ENCODE measurements around the gene PLD1.
"Not testable (repeated sequence)": the region's sequence is repeated elsewhere in the genome, so short reads cannot be mapped to it uniquely, and the experiment has no call there.

The PLD1 gene

DNA sequence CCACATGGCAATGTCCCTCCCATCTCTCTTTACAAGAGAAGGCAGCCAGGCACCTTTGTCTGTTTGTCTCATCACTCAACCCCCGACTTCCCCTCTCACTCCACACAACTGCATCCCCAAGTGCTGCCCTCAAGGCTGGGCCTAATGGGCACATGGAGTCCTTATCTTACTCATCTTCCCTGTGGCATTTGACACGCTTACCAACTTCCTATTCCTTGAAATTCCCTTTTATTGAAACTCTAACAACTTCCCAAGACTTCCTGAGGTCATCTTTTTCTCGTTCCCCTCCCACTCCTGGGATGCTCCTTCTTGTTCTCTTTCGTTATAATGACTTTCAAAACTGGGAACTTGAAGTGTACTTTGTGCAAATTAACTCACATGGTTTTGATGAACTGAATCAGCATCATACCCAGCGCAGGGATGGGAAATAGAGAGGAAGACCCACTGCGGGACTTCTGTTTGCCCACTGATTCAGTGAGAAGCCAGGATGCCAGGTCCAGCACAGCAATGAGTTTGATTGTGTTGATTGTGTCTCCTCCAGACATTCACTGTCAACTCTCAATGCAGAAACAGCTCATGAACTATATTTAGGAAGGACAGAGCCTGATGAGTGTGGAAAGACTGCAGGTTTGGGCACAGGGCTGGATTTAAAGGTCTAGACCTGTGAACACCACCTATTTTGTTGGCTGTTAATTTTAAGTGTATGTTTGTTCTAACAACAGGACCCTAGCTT, 245.4 kb downstream of the PLD1 start:
- DNase-seq (ENCODE audit: low read depth, low spot score): no peak

DNA sequence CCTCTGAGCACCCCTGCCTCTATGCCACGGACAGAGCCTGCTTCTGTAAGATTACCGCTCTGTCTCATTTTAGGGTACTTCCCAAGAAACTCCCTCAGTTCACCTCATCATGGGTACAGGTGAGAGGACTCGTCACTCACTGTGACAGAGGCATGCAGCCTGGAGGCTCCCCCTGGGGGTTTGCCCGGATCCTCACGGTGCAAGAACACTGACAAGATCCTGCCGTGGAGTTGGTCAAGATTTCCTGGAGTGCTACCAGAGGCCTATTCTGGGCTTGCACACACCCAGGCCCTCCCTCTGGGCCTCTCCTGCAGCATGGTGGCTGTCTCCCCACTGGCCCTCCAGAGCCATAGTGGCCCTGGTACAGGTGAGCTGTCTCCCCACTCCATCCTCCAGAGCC, 247.0 kb downstream of the PLD1 start:
- DNase-seq (ENCODE audit: low read depth, low spot score): no peak

DNA sequence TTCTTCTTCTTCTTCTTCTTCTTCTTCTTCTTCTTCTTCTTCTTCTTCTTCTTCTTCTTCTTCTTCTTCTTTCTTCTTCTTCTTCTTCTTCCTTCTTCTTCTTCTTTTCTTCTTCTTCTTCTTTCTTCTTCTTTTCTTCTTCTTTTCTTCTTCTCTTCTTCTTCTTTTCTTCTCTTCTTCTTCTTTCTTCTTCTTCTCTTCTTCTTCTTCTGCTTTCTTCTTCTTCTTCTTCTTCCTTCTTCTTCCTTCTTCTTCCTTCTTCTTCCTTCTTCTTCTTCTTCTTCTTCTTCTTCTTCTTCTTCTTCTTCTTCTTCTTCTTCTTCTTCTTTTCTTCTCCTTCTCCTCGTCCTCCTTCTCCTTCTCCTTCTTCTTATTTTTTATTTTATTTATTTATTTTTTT, 247.8 kb downstream of the PLD1 start:
- not testable (repeated sequence) for DNase-seq (ENCODE audit: low read depth, low spot score)

DNA sequence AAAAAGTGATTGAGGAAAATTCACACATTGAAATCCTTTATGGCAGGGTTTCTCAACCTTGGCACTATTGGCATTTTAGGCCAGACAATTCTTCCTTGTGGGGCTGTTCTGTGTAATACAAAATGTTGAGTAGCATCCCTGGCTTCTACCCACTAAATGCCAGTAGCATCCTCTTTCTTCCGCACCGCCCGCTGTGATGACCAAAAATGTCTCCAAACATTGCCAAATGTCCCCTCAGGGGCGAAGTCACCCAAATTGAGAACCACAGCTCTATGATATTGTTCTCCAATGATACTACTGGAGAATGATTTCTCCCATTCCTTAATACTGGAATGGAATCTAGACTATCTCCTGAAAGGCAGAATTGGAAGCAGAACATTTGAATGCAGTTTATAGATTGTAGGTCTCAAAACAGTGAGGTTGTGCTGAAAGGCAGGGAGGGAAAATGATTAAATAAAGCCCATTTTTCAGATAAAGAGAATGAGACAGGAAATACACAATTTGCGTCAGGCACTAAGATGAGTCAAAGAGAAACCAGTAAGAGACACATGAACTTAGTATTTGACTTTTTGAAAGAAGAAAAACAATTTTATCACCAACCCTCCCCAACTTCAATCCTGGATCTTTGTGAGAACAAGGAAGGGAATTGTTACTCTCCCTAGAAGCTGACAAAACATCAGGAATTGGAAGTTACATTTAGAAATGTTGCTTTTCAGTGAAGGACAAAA, 248.5 kb downstream of the PLD1 start:
- no peak for DNase-seq (ENCODE audit: low read depth, low spot score)

DNA sequence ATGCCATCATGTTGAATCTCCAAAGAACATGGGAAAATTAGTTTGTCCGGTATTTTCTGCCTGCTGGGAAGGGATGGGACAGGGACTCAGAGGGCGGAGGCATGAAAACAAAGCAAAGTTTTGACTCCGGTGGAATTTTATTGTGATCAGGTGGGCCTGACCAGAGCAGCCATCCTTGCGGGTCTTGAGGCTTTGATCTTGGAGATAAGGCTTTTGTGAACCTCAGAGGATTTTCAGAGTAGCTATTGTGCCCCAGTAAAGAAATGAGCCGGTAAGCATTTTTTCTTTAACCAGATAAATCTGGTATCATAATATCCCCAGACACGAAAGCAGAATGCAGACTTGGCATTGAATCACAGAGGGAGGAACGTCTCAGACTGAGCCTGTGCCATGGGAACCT, 250.7 kb downstream of the PLD1 start:
- DNase-seq (ENCODE audit: low read depth, low spot score): no peak

DNA sequence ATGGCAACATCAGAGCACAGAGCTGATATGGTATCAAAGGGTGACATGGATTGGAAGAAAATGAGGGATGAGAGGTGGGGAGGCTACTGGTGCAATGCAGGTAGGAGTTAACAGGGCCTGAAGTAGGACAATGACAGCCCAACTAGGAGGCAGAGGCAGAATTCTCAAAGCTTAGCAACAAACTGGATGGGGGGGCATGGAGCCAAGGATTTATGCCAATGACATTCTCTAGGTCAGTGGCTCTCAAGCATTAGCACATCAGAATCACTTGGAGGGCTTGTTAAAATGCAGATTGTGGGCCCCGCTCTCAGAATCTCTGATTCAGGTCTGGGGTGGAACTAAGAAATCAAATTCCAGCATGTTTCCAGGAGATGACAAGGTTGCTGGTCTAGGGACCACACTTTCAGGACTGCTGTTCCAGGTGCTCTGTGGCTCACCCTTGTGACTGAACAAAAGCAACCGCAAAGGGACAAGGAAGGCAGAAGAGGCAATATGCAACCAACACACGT, 252.0 kb downstream of the PLD1 start:
- DNase-seq (ENCODE audit: low read depth, low spot score): peak; percentile 18

DNA sequence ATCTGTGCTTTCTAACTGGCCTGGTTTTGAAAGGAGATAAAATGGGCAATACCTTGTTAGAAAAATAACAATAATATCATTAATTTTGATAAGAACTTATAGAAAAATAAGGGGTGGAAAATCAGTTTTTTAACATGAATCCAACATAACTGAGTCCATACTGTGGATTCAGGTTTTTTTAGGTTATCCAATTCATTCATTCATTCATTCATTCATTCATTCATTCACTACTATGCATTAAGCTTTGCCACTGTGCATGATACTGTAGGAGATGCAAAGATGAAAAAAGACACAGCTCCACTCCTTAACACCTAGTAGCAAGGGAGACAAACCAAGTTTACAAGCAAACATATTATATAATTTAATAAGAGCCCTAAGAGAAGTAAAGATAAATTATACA, 253.1 kb downstream of the PLD1 start:
- DNase-seq (ENCODE audit: low read depth, low spot score): no peak

DNA sequence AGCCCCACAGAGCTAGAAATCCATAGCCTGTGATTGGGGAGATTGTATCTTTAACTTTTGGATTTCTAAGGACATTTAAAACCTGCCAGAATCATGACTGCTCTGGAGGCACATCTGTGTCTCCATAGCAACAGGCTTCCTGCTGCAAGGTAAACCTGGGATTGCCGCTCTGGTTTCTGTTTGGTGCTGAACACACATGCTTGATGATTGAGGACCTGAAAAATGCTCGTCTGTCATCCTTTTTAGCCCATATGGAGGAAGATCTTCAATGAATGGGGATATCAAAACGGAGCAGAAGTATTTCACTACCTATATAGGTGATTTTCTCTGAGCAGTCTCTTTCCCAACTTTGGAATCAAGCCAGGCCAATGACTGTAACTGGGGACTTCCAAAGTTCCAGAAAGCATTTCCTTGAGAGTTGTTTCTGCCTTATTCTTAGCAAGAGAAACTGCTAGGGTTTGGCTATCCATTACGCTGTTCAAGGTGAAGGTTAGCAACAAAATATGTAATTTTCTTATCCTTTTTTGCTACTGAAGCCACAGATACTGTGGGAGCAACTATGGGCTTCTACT, 253.6 kb downstream of the PLD1 start:
- peak; percentile 18 for DNase-seq (ENCODE audit: low read depth, low spot score)

DNA sequence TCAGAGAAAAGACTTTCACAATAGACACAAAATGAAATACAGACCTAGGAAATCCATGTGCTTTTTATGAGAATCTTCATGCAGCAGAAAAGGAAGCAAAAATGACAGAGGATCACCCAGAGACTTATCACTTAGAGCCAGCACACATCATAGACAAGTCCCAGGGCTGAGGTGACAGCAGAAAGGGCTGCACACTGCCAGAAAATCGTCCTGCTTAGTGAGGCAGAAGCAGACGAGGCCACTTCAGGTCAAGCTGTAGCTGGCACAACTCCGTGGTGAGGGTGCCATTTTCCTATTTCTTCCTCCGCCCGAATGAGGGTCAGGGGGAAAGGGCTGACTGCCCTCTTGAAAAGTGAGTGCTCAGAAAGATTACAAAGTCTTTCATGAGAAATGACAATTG, 254.1 kb downstream of the PLD1 start:
- no peak for DNase-seq (ENCODE audit: low read depth, low spot score)

DNA sequence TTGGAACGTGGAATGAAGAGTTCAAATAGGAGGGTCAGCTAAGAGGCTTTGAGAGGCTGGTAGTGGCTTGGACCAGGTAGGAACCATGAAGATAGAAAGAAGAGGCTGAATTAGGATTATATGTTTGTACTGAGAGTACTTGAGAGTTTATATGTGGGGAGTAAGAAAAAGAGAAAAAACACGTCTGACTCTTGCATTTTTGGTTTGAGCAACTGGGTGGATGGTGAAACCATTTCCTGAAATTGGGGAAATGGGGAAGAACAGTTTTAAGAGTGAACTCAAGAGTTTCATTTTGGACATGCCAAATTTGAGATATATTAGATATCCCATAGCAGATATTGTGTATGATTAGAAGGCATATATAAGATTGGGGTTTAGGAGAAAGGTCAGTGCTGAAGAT, 257.2 kb downstream of the PLD1 start:
- no peak for DNase-seq (ENCODE audit: low read depth, low spot score)

DNA sequence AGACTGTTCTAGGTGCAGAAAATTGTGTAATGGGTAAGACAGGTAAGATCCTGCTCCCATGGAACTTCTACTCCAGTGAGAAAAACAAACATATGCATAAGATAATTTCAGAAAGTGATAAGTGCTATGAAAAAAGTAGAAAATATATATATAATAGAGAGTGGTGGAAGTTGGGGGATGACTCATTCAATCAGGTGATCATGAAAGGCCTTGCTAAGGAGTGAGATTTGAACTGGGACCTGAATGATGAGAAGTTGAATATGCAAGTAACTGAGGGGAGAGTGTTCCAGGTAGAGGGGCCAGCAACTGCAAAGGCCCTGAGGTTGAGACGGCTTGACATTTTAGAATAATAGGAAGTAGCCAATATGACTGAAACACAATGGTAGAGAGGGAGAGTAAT, 257.8 kb downstream of the PLD1 start:
- no peak for DNase-seq (ENCODE audit: low read depth, low spot score)

DNA sequence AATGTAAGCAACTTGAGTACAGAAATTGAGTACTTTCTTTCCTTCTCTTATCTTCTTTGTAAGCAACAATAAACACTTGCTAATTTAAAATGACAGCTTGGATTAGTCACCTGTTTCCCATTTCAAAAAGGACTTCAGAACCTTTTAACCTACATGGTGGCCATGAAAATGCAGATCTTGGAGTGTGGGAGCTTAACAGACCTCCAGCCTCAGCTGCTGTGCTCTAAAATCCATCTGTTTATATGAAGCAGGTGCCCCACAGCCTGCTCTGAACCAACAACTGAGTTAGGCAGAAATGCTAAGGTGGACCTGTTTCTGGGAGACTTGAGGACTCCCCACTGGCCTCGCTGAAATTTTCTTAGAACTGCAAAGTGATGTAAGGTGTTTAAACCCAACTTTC, 259.0 kb downstream of the PLD1 start:
- DNase-seq (ENCODE audit: low read depth, low spot score): no peak
